Fibroblast of lung (primary cell): ENCODE measurements around the gene HMCN2. TPM values are rescaled to one million over a fixed set of nuclear protein-coding genes. Genes with fewer than 3 reads are reported as not detected.

Experiments used
- DNase-seq, 2 donors: peaks; one replicate each; pipeline versions ENCODE4 v3.0.0 to v3.0.0-alpha.2; 2010; ENCODE audit warnings: low read depth in 2 of 2
- H2AFZ ChIP-seq: 2 replicates; pipeline ENCODE4 v1.5.1; 2012; ENCODE audit warnings: low read length, control low read depth, inconsistent platforms
- H3K27ac ChIP-seq: 2 replicates; pipeline ENCODE4 v1.5.1; 2011; ENCODE audit warnings: low read length, control low read depth; ENCODE audit not compliant: insufficient read depth
- H3K27me3 ChIP-seq: 2 replicates; pipeline ENCODE4 v1.5.1; 2011; ENCODE audit warnings: mild to moderate bottlenecking, low read length; ENCODE audit not compliant: control insufficient read depth, insufficient read depth
- H3K36me3 ChIP-seq: 2 replicates; pipeline ENCODE4 v1.5.1; 2011; ENCODE audit warnings: low read length; ENCODE audit not compliant: control insufficient read depth, insufficient read depth
- H3K4me1 ChIP-seq: 2 replicates; pipeline ENCODE4 v1.5.1; 2011; ENCODE audit warnings: low read length; ENCODE audit not compliant: control insufficient read depth, insufficient read depth; ENCODE audit errors: extremely low read depth
- H3K4me2 ChIP-seq: 2 replicates; pipeline ENCODE4 v1.5.1; 2011; ENCODE audit warnings: low read length, control low read depth; ENCODE audit not compliant: insufficient read depth; ENCODE audit errors: extremely low read depth
- H3K4me3 ChIP-seq, 4 experiments: fragments of 200-600 bp in 1 of 4; sonication (generic) in 1 of 4; replicated peaks in 1 of 4; 2 replicates each; pipeline ENCODE4 v1.5.1; 2011 to 2016; ENCODE audit warnings: low read length in 4 of 4, low read depth in 3 of 4, mild to moderate bottlenecking in 3 of 4, control low read depth in 2 of 4, inconsistent platforms in 1 of 4, mixed read lengths in 1 of 4; ENCODE audit not compliant: insufficient read depth in 1 of 4; ENCODE audit errors: control extremely low read depth in 1 of 4
- H3K79me2 ChIP-seq: 2 replicates; pipeline ENCODE4 v1.5.1; 2012; ENCODE audit warnings: mild to moderate bottlenecking, low read length, inconsistent platforms; ENCODE audit not compliant: control insufficient read depth, insufficient read depth
- H3K9ac ChIP-seq: 2 replicates; pipeline ENCODE4 v1.5.1; 2011; ENCODE audit warnings: mild to moderate bottlenecking, low read length, control low read depth; ENCODE audit not compliant: insufficient read depth
- H3K9me3 ChIP-seq: 2 replicates; pipeline ENCODE4 v1.5.1; 2012; ENCODE audit warnings: low read depth, low read length; ENCODE audit not compliant: control insufficient read depth, insufficient read depth
- H4K20me1 ChIP-seq: 2 replicates; pipeline ENCODE4 v1.5.1; 2011; ENCODE audit warnings: low read length; ENCODE audit not compliant: control insufficient read depth, insufficient read depth; ENCODE audit errors: extremely low read depth
- CTCF ChIP-seq, 2 donors: IDR thresholded peaks in 1 of 2; conservative IDR thresholded peaks in 1 of 2; 1 replicate in 1 of 2; 2 replicates in 1 of 2; pipeline ENCODE4 v1.5.1; 2011 to 2012; ENCODE audit warnings: low read length in 2 of 2, control low read depth in 1 of 2, inconsistent platforms in 1 of 2, low read depth in 1 of 2, mild to moderate bottlenecking in 1 of 2
- EZH2 ChIP-seq: IDR thresholded peaks from 2 replicates; pipeline ENCODE4 v1.5.1; 2012; ENCODE audit warnings: low read length, control low read depth, mild to moderate bottlenecking; ENCODE audit errors: missing control alignments
- polyA plus RNA-seq, 2 donors: library from polyadenylated mRNA; depleted of rRNA in 1 of 2; stranded (reverse) in 1 of 2; unstranded in 1 of 2; fragments of >200 nt; gene quantifications; 2 replicates each; pipeline ENCODE4 v1.2.1, GENCODE V29; 2011 to 2012; ENCODE audit warnings: missing spikeins in 1 of 2
- total RNA-seq: library from RNA; depleted of rRNA; stranded (reverse); fragments of >200 nt; gene quantifications from 2 replicates; pipeline ENCODE4 v1.2.1, GENCODE V29; 2014

Gene HMCN2
- total and polyA plus RNA-seq, 2 donors (not counting 1 experiment from before 2014, with no cell fraction given): under 0.01 TPM; not detected in 1

- Histone ChIP-seq H3K27me3 (peaks cover 3% of the 10 kb centered on the region), H3K79me2 (no peaks in the 10 kb centered on the region), H3K4me3 (no peak overlapping the region), H3K27ac (no peak overlapping the region), H4K20me1 (no peaks in the 10 kb centered on the region), H3K4me2 (no peak overlapping the region), H3K9ac (no peak overlapping the region), H3K4me1 (no peaks in the 10 kb centered on the region), H3K36me3 (no peaks in the 10 kb centered on the region), H3K9me3 (no peaks in the 10 kb centered on the region), H2AFZ (no peak overlapping the region)
- no peak for DNase-seq
- TF ChIP-seq EZH2: no peak
- no peak for TF ChIP-seq CTCF (conservative IDR thresholded peaks at IDR 0.05 in 1 of 2, IDR thresholded peaks at IDR 0.05 in 1 of 2; ENCODE audit: low read depth in 1 of 2, low read length in 2 of 2)
These were observed 125.4 kb downstream of the HMCN2 start for GRCh38 chr9:130390986-130391385.

GRCh38 chr9:130391866-130392265 lies 126.3 kb downstream of the HMCN2 start:
- H3K79me2 ChIP-seq: no peaks in the 10 kb centered on the region
- no peaks in the 10 kb centered on the region for H3K36me3 ChIP-seq
- no peaks in the 10 kb centered on the region for H3K9me3 ChIP-seq
- TF ChIP-seq CTCF (conservative IDR thresholded peaks at IDR 0.05 in 1 of 2, IDR thresholded peaks at IDR 0.05 in 1 of 2; ENCODE audit: low read depth in 1 of 2, low read length in 2 of 2) (no peak), EZH2 (no peak)
- DNase-seq: no peak
- no peak overlapping the region for H3K27ac ChIP-seq
- no peak overlapping the region for H2AFZ ChIP-seq
- peaks cover 3% of the 10 kb centered on the region for H3K27me3 ChIP-seq
- H3K9ac ChIP-seq: no peak overlapping the region
- no peak overlapping the region for H3K4me3 ChIP-seq
- H3K4me2 ChIP-seq: no peak overlapping the region
- no peaks in the 10 kb centered on the region for H3K4me1 ChIP-seq
- H4K20me1 ChIP-seq: no peaks in the 10 kb centered on the region

- Histone ChIP-seq H4K20me1 (no peaks in the 10 kb centered on the region), H3K4me2 (no peak overlapping the region), H3K4me1 (no peaks in the 10 kb centered on the region), H2AFZ (no peak overlapping the region), H3K9ac (no peak overlapping the region), H3K27me3 (peaks cover 3% of the 10 kb centered on the region), H3K27ac (no peak overlapping the region), H3K79me2 (no peaks in the 10 kb centered on the region), H3K4me3 (no peak overlapping the region), H3K9me3 (no peaks in the 10 kb centered on the region), H3K36me3 (no peaks in the 10 kb centered on the region)
- TF ChIP-seq EZH2: no peak
- TF ChIP-seq CTCF (conservative IDR thresholded peaks at IDR 0.05 in 1 of 2, IDR thresholded peaks at IDR 0.05 in 1 of 2; ENCODE audit: low read depth in 1 of 2, low read length in 2 of 2): no peak
- DNase-seq: no peak
These were observed 128.1 kb downstream of the HMCN2 start for GRCh38 chr9:130393681-130394071.
